ENCODE results near the gene TEAD1.
A peak's percentile ranks its signal among the peaks of the same experiment; 100 is the strongest.

The TEAD1 gene

GRCh38 chr11:12885717-12886239, 211.6 kb downstream of the TEAD1 start:
- Histone ChIP-seq H3K27me3 (ENCODE audit: insufficient read depth, poor library complexity, severe bottlenecking) (peaks cover 2% of the 10 kb centered on the region), H3K27ac (replicated peaks) (no peak overlapping the region), H3K4me3 (replicated peaks; ENCODE audit: insufficient read depth, low read length) (no peak overlapping the region)
- no peak for DNase-seq (ENCODE audit: low read depth in 1 of 2, low spot score in 1 of 2)
- TF ChIP-seq, protein P1, sequence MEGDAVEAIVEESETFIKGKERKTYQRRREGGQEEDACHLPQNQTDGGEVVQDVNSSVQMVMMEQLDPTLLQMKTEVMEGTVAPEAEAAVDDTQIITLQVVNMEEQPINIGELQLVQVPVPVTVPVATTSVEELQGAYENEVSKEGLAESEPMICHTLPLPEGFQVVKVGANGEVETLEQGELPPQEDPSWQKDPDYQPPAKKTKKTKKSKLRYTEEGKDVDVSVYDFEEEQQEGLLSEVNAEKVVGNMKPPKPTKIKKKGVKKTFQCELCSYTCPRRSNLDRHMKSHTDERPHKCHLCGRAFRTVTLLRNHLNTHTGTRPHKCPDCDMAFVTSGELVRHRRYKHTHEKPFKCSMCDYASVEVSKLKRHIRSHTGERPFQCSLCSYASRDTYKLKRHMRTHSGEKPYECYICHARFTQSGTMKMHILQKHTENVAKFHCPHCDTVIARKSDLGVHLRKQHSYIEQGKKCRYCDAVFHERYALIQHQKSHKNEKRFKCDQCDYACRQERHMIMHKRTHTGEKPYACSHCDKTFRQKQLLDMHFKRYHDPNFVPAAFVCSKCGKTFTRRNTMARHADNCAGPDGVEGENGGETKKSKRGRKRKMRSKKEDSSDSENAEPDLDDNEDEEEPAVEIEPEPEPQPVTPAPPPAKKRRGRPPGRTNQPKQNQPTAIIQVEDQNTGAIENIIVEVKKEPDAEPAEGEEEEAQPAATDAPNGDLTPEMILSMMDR (IDR thresholded peaks at IDR 0.05; ENCODE audit: insufficient read depth, low read length): no peak
- no peak for TF ChIP-seq SPI1 (IDR thresholded peaks at IDR 0.05; ENCODE audit: borderline replicate concordance, low read depth)
- no peak for TF ChIP-seq REST (IDR thresholded peaks at IDR 0.05; ENCODE audit: insufficient replicate concordance, low read depth)
- TF ChIP-seq GABPA (IDR thresholded peaks at IDR 0.05; ENCODE audit: low read depth): no peak
- no peak for TF ChIP-seq POLR2AphosphoS5 (IDR thresholded peaks at IDR 0.05; ENCODE audit: low read depth)

DNA sequence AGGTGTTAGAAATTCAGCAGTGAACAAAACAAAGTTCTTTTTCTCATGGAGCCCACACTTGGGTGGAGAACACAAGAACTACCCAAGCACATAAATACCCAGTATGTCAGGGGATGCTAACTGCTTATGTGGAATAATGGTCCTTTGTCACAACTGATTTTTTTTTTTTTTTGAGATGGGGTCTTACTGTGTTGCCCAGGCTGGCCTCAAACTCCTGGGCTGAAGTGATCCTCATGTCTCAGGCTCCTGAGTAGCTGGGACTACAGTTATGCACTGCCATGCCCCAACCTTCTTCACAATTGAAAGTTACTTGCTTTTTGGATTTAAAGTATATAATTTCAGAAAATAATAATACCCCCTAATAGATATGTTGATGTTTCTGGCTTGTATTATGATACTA, 212.3 kb downstream of the TEAD1 start:
- peaks cover 2% of the 10 kb centered on the region for H3K27me3 ChIP-seq (ENCODE audit: insufficient read depth, poor library complexity, severe bottlenecking)
- no peak overlapping the region for H3K27ac ChIP-seq (replicated peaks)
- no peak for DNase-seq (ENCODE audit: low read depth in 1 of 2, low spot score in 1 of 2)
- no peak overlapping the region for H3K4me3 ChIP-seq (replicated peaks; ENCODE audit: insufficient read depth, low read length)
- no peak for TF ChIP-seq POLR2AphosphoS5 (IDR thresholded peaks at IDR 0.05; ENCODE audit: low read depth)

DNA sequence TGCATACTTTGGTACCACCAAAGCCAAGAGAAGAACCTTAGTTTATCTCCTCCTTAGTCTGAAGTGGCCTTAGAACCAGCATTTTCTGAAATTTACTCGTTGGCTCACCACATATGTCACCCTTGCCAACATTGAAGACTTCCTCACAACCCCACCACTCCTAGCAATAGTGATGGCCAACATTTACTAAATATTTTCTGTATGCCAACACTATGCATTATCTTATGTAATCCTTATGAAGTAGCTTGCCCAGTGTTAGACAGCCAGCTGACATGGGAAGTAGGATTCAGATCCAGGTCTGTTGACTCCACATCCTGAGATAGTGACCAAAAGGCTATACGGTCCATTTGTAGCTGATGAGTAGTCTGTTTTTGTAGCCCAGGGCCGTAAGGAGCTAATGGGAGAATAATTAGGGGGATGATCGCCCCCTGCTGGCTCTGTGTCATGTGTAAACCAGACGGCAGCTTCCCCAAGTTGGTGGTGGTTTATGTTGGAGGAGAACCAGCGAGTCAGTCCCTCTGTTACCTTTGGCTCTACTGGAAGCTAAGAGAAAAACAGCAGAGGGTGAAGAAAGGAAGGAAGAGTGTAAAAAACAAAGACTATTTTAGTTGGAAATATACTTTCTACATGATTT, 214.4 kb downstream of the TEAD1 start:
- H3K27ac ChIP-seq (replicated peaks): no peak overlapping the region
- DNase-seq (ENCODE audit: low read depth in 1 of 2, low spot score in 1 of 2): peak; percentile 18 to 59
- TF ChIP-seq, protein P1 (IDR thresholded peaks at IDR 0.05; ENCODE audit: insufficient read depth, low read length): peak; percentile 44
- no peak for TF ChIP-seq POLR2AphosphoS5 (IDR thresholded peaks at IDR 0.05; ENCODE audit: low read depth)
- no peak for TF ChIP-seq SPI1 (IDR thresholded peaks at IDR 0.05; ENCODE audit: borderline replicate concordance, low read depth)
- no peak for TF ChIP-seq GABPA (IDR thresholded peaks at IDR 0.05; ENCODE audit: low read depth)
- TF ChIP-seq REST (IDR thresholded peaks at IDR 0.05; ENCODE audit: insufficient replicate concordance, low read depth): no peak
- no peaks in the 10 kb centered on the region for H3K27me3 ChIP-seq (ENCODE audit: insufficient read depth, poor library complexity, severe bottlenecking)
- H3K4me3 ChIP-seq (replicated peaks; ENCODE audit: insufficient read depth, low read length): no peak overlapping the region

- H3K27ac ChIP-seq (replicated peaks): no peak overlapping the region
These were observed 215.0 kb downstream of the TEAD1 start for GRCh38 chr11:12889243-12889642.

More at GRCh38 chr11:12889243-12889642, 215.0 kb downstream of the TEAD1 start:
- DNase-seq (ENCODE audit: low read depth in 1 of 2, low spot score in 1 of 2): peak; percentile 10 to 56
- peak; percentile 18; the same call in 1 of the 2 replicates for TF ChIP-seq SPI1 (IDR thresholded peaks at IDR 0.05; ENCODE audit: borderline replicate concordance, low read depth)
- TF ChIP-seq, protein P1 (IDR thresholded peaks at IDR 0.05; ENCODE audit: insufficient read depth, low read length): no peak
- Histone ChIP-seq H3K4me3 (replicated peaks; ENCODE audit: insufficient read depth, low read length) (no peak overlapping the region), H3K27me3 (ENCODE audit: insufficient read depth, poor library complexity, severe bottlenecking) (no peaks in the 10 kb centered on the region)
